HG03469 (cell line): ENCODE data around the gene RNF32.
"Not testable (repeated sequence)": the region's sequence is repeated elsewhere in the genome, so short reads cannot be mapped to it uniquely, and the experiment has no call there.

Experiments
- ATAC-seq: cut with Tn5 transposase; IDR thresholded peaks from one replicate; pipeline ENCODE4 v1.9.1; 2021; ENCODE audit warnings: mild to moderate bottlenecking, moderate library complexity, moderate number of reproducible peaks; ENCODE audit not compliant: unreplicated experiment

RNF32 gene

DNA sequence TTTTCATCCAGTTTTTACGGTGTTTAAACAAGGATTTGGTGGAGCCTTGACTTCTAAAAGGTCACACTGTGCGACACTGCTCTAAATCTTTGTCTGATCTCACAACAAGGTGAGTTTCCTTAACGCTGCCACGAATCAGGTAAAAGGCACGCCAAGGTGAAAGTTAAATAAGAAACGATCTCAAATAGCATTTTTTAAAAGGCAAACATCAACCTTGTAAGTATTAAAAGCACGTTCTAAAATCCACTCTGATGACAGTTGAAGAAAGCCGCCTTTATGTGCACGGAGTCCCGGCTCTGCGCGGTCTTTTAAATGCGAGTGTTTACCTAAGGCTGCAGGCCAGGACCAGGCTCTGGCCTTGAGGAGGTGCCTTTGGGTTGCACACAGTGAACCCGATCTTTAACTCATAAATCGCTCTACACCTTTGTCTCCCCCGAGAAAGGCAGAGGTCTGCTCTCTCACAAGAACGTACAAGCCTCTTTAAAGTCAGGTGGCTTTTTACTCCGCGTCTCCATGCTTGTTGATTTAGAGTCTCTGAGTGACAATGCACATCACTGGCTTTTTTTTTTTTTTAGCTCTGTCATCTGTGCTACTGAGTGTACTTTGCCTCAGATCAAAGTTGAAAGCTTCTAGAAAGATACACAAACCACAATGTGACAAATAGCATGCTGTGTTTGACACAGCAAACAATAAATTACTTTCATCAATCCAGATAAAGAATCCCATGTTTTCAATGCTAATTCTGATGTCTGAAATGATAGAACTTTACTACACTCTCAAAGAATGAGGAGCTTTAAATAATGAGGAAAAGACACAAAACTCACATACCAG lies 25.9 kb upstream of the RNF32 start:
- ATAC-seq: no peak

DNA sequence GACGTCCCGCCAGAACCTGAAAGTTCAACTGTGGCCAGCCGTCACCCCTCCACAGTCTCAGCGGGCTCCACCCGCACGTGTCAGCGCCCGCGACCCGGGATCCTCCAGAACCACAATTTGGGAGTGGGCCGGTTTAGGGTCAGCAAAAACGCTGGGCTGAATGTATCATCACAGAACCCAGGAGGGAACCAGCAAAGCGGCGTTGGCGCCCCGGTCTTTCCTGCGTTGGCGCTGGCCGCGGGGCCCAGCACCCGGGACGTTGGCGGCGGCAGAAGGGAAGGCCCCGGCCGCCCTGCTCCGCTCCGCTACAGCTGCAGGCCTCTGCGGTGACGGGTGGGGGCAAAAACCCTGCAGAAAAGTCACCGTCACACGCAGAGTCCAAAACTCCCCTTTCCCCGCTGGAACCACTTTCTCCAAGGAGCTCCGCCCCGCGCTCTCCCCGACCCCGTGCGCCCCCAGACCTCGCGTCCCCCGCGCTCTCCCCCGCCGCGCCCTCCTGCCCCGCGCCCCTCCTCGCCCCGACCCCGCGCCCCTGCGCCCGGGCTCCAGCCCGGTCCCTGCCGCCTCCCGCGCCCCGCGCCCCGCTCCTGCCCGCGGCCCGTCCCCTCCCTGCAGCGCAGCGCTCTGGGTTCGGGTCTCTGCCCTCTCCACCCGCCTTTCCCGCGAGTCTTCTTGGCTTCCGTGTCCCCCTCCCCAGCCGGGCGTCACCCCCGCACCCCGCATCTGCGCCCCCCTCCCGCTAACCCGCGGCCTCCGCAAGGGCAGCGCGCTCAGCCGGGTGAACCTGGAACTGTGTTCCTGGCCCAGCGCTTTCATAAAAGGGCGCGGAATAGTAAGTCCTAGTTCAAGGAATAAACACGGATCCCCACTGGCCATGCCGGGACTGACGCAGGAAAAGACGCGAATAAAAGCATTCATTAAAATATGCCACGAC lies 24.0 kb upstream of the RNF32 start:
- ATAC-seq: no peak

DNA sequence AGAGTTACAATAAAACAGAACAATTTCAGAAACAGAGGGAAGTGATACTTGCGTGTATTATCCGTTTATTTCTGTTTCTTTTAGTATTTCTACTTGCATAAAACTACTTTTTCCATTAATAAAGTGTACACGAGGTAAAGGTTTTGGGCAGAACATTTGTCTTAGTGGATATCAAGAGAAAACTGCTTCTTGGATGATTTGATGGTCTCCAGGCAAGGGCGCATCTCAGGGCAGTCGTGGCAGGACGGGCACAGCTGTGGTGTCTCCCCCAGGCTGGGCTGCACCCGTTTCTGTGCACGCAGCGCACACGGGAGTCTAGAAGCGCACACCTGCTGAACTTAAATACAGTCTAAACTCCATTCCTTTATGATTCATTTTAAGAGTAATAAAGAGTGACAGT lies 23.4 kb upstream of the RNF32 start:
- no peak for ATAC-seq

DNA sequence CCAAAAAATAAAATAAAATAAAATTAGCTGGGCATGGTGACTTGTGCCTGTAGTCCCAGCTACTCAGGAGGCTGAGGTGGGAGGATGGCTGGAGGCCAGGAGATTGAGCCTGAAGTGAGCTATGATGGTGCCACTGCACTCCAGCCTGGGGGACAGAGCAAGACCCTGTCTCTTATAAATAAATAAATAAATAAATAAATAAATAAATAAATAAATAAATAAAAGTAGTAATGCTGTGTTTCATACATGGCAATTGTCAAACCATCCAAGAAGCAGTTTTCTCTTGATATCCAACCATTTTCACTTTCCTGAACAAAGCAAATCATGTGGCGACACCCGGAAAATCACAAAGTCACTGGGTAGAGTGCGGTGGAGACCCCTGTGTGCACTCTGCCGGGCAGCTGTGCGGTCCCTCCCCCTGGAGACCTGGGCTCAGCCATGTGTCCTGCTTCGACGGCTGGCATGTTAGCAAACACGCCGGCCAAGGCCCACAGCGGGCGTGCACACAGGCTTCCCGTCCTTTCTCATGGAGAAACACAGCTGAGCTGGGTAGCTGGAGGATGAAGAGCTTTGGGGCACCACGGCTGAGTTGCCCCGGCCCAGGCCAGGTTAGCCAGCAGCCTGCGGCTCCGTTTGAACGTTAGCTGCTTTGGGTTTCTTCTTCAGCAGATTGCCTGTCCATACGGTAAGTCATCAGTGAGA lies 22.3 kb upstream of the RNF32 start:
- ATAC-seq: no peak

DNA sequence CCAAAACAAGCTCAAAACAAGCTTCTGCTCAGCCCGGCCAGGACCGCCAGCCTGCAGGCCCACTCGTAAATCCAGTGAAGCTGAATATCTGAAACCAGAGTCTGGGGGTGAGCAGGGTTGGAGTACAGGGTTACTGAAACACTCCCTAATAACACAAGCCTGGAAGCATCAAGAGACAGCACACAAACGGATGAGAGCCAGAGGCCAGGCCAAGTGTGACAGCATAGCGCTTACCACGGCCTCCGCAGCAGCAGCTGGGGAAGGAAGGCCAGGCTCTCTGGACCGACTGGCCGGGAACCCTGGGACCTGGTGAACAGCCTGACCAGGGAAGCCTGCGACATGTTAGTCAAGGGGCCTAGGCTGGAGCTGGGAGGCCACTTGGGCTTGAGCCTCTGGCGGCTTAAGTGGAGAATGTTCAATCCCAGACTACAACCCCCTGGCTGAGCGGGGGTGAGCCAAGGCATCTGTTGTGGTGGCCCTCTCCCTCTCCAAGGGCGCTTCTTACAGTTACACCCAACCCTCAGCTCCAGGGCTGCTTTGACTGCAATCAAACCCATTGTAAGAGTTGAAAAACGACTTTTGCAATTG lies 21.7 kb upstream of the RNF32 start:
- no peak for ATAC-seq

DNA sequence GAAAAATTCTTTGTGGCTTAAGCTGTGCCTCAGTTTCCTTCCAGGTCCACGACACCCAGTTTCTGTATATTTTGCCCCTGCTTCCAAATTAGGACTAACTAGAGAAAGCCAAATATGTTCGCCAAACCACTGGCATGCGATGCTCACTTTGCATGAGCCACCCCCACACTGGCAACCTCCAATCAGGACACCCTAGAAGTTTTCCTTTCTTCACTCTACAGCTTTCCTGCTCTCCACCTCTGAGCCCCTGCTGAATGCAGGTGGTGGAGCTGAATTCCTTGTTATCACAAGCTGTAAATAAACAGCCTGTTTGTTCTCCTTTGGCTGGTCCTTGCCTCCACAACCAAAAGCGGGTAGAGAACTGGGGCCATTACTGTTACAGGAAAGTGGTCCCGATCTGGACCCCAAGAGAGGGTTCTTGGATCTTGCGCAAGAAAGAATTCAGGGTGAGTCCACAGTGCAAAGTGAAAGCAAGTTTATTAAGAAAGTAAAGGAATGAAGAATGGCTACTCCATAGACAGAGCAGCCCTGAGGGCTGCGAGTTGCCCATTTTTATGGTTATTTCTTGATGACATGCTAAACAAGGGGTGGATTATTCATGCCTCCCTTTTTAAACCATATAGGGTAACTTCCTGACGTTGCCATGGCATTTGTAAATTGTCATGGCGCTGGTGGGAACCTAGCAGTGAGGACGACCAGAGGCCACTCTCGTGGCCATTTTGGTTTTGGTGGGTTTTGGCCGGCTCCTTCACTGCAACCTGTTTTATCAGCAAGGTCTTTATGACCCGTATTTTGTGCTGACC lies 20.9 kb upstream of the RNF32 start:
- not testable (repeated sequence) for ATAC-seq

DNA sequence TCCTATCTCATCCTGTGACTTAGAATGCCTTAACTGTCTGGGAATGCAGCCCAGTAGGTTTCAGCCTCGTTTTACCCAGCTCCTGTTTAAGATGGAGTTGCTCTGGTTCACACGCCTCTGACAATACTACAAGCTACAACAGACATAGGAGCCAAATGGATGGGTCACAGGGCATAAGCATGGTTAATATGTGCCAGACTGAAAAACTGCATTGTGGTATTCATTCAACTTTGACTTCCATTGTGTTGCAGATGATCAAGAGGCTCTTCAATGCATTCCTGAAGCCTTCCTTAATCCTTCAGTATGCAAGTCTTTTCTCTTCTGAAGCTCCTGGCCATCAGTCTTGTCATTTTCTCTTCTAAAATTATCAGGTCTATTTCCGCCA lies 20.3 kb upstream of the RNF32 start:
- no peak for ATAC-seq

DNA sequence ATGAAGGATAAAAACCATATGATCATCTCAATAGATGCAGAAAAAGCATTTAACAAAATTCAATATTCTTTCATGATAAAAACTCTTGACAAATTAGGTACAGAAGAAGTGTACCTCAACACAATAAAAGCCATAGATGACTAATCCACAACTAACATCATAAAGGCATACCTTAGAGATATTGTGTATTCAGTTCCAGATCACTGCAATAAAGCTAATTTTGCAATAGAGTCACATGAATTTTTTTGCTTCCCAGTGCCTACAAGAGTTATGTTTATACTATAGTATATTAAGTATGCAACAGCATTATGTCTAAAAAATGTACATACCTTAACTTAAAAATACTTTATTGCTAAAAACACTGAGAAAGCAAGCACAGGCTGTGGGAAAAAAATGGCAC lies 18.9 kb upstream of the RNF32 start:
- no peak for ATAC-seq

DNA sequence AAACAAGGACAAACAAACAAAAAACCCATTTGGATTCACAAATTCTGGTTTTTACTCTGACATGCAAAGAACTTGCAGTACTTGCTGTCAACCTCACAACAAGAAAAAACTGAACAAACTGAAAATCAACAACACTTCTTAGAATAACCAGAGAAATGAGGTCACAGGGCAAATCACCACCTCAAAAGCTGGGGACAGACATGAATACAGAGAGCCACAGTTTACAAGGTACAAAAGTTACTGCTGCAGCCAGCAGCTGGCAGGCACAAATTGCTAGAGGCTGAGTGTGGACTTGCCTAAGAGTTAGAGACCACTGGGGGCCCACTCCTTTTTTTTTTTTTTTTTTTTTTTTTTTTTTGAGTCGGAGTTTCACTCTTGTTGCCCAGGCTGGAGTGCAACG lies 15.0 kb upstream of the RNF32 start:
- no peak for ATAC-seq

DNA sequence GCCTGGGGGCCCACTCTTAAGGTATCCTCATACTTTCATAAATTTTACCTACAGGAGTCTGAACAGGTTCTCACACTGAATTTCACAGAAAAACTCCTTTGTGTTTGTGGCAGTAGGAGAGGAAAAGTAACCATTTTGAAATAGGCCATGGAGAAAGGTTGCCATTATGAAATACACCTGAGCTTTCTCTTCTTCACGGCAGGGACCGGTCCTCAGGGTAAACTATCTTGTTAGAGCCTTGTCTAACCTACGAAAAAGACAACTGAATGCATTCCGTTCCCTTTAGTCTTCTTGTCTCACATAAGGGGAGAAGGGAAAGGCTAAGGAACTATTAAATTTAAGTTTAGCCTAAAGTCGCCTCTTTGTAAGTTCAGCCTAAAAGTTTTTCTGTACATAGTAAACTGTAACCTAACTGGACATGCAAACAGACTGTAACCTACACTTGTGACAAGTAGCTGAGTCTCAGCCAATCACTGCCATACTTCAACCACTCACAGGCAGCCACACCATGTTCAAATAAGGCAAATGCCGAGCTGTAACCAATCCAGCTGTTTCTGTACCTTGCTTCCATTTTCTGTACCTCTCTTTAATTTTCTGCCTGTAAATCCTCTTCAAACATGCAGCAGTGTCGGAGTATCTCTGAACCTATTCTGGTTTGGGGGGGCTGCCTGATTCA lies 14.2 kb upstream of the RNF32 start:
- ATAC-seq: no peak

DNA sequence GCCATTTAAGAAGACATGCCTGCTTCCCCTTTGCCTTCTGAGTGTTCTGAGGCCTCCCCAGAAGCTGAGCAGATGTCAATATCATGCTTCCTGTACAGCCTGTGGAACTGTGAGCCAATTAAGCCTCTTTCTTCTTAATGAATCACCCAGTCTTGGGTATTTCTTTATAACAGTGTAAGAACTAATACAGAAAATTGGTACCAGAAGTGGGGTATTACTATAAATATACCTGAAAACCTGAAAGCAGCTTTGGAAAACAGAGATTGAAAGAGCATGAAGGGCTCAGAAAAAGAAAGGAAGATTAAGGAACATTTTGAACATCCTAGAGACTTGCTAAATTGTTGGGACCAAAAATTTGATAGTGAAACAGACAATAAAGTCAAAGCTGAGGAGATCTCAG lies 12.0 kb upstream of the RNF32 start:
- no peak for ATAC-seq

DNA sequence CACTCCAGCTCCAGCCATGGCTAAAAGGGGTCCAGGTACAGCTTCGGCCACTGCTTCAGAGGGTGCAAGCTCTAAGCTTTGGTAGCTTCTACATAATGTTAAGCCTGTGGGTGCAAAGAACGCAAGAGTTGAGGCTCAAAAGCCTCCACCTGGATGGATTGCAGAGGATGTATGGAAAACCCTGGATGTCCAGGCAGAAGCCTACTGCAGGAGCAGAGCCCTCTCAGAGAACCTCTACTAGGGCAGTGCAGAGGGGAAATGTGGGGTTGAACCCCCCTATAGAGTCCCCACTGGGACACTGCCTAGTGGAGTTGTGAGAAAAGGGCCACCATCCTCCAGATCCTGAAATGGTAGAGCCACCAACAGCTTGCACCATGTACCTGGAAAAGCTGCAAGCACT lies 10.7 kb upstream of the RNF32 start:
- ATAC-seq: no peak

DNA sequence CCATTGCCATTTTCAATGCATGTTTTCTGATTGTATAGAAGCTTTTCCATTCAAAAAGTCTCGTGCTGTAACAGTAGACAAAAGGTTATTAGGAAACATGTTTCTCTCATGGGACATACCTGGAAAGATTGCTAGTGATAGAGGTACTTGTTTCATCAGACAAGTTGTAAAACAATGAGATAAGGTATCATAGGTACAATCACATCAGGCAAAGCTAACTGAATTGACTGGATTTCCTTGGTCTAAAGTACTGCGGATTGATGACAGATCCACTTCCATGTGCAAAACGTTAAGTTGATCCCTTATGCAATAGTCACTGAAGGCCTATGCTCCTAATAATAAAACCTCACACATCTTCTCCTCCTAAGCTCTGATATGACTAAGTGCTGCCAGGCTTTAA lies 6.5 kb upstream of the RNF32 start:
- no peak for ATAC-seq

DNA sequence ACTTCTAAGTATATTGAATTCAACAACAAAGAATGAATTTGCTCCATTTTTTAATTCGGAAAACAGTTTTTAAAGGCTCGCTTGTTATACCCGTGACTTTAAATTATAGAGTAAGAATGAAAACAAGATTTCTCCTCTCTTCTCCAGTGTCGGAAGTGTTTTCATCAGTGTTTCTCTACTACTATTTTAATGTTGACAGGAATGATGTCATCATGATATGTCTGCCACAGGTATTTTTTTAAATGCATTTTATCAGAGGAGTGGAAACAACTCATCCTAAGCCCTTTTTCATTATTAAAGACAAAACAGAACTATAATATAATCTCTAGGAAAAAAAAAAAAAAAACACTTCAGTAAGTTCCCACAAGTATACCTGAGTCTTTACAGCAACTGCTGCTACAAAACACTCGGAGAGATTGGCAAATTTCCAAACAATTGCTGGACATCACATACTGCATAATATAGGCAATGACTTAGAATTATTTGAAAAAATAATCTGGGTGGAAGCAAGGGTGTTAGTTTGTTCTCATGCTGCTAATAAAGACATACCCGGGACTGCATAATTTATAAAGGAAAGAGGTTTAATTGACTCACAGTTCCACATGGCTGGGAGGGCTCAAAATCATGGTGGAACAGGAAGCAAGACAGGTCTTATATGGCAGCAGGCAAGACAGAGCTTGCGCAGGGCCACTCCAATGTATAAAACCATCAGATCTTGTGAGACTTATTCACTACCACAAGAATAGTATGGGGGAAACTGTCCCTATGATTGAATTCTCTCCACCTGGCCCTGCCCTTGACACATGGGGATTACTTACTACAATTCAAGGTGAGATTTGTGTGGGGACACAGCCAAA lies 4.8 kb upstream of the RNF32 start:
- no peak for ATAC-seq

DNA sequence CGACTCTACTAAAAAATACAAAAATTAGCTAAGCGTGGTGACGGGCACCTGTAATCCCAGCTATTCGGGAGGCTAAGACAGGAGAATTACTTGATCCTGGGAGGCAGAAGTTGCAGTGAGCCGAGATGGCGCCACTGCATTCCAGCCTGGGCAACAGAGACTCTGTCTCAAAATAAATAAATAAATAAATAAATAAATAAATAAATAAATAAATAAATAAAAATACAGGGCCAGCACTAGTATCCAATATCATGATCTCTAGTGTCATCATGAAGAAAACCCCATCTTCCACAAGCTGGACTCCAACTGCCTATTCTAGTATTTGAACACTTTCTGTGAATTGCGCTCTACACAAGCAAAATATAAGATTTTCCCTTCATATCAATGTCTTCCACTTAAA lies 3.5 kb upstream of the RNF32 start:
- not testable (repeated sequence) for ATAC-seq

DNA sequence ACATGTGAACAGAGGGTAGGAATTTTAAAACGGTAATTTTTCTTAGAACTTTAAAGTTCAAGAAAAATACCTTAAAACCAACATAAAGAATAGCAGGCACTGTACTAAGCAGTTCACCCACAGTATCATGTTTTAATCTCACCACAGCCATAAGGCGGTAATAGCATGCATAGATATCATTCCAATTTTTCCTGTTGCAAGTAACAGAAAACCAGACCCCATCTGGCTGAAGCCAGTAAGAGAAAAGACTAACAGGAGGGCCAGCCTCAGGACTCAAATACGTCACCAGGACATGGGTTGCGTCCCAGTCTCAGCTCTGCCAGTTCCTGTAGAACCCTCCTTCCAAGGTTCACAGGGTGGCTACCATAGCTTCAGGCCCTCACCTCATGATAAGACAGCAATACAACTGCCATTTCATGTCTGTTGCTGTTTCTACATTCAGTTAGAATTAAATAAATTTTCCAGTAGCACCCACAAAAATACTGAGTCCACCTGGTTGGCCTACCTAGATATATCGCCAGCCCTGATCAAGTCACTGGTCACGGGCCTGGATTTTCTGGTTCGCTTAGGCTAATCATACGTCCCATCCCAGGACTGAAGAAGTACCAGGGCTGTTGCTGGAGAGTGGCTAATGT lies 2.0 kb upstream of the RNF32 start:
- ATAC-seq: no peak

DNA sequence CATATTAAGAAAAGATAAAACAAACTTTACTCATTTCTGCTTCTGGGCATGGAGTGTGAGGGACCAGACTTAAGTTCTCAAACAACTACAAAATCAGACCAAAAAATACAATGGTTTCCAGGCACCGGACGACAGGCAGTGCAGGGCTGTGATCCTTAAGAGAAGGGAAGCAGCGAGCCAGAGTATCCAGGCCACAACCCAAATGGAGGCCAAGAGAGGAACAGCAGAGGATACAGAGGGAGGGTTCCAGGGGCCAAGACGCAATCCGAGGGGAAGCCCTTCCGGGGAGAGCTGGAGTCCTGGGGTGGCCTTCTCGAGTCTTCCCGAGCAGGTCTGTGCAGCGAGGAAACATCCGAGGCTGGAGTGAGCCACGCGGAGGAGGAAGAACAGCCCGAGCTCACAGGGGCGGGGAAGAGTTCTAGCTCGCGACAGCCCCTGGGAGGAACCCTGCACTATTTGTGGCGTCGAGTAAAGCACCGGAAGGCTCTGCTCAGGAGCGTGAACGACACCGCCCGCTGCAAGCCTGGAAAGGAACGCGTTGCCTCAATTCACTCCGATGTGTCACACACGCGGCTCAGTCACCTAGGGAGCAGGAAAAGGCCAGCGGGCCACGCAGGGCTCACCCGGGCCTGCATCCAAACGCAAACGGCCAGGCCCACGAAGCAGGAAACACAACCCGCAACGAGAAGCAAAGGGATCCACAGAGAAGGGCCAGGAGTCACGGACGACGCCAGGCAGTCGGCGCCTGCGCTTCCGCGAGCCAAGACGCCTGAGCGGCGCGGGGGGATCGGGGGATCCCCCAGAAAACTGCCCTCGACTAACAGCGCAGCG lies 933 bp upstream of the RNF32 start:
- no peak for ATAC-seq
